ENCODE measurements around the gene XPR1.

DNA sequence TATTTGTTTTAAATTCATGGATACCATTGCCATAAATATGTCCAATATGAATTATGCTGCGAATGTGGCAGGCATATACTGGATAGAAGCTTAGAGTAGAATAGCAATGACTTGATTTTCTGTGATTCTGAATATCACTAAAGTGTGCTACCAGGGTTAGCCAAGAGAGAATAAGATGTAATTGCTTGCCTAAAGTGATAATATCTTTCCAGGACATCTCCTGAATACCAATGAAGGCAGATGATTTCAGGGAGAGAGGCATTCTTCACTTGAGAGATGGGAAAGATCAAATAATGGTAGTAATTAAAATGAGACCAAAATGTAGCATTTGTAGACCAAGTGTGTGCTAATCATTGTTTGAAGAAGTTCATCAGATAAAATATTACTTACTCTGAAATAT, 227.5 kb downstream of the XPR1 start:
- TF ChIP-seq, protein P1, sequence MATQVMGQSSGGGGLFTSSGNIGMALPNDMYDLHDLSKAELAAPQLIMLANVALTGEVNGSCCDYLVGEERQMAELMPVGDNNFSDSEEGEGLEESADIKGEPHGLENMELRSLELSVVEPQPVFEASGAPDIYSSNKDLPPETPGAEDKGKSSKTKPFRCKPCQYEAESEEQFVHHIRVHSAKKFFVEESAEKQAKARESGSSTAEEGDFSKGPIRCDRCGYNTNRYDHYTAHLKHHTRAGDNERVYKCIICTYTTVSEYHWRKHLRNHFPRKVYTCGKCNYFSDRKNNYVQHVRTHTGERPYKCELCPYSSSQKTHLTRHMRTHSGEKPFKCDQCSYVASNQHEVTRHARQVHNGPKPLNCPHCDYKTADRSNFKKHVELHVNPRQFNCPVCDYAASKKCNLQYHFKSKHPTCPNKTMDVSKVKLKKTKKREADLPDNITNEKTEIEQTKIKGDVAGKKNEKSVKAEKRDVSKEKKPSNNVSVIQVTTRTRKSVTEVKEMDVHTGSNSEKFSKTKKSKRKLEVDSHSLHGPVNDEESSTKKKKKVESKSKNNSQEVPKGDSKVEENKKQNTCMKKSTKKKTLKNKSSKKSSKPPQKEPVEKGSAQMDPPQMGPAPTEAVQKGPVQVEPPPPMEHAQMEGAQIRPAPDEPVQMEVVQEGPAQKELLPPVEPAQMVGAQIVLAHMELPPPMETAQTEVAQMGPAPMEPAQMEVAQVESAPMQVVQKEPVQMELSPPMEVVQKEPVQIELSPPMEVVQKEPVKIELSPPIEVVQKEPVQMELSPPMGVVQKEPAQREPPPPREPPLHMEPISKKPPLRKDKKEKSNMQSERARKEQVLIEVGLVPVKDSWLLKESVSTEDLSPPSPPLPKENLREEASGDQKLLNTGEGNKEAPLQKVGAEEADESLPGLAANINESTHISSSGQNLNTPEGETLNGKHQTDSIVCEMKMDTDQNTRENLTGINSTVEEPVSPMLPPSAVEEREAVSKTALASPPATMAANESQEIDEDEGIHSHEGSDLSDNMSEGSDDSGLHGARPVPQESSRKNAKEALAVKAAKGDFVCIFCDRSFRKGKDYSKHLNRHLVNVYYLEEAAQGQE (IDR thresholded peaks at IDR 0.05; ENCODE audit: low read depth, low read length): no peak
- TF ChIP-seq, protein P2, sequence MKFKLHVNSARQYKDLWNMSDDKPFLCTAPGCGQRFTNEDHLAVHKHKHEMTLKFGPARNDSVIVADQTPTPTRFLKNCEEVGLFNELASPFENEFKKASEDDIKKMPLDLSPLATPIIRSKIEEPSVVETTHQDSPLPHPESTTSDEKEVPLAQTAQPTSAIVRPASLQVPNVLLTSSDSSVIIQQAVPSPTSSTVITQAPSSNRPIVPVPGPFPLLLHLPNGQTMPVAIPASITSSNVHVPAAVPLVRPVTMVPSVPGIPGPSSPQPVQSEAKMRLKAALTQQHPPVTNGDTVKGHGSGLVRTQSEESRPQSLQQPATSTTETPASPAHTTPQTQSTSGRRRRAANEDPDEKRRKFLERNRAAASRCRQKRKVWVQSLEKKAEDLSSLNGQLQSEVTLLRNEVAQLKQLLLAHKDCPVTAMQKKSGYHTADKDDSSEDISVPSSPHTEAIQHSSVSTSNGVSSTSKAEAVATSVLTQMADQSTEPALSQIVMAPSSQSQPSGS (IDR thresholded peaks at IDR 0.05; ENCODE audit: low read length): no peak
- no peak for TF ChIP-seq EP300 (IDR thresholded peaks at IDR 0.05; ENCODE audit: borderline replicate concordance in 1 of 2, control insufficient read depth in 1 of 2, low read depth in 2 of 2, low read length in 2 of 2)
